Measurements from ENCODE around the gene ZC3H15.
"Not testable (repeated sequence)": the region's sequence is repeated elsewhere in the genome, so short reads cannot be mapped to it uniquely, and the experiment has no call there.

ZC3H15 gene

DNA sequence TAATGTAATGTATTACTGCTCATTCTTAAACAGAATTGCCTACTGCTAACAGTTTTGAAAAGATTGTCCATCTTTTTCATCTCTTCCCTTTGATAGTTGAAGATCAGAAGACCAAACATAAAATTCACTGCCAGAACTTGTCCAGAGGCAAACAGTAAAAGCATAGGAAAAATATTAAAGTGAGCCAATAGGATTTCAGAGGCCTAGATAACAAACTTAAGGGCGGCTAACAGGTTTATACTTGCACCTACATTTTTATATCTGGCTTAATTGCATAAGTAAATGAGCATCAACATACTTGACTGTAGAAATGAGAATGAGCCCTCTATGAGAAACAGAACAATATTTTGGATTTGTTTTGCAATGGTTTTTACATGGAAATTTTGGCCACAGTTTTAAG is 30.3 kb downstream of the ZC3H15 start:
- H3K4me3 ChIP-seq (ENCODE audit: low read depth, low read length): no peak overlapping the region
- in situ Hi-C loops (cut with HindIII; ENCODE audit: low sequenced_read_pairs): no loop called here
- TF ChIP-seq, protein P1, sequence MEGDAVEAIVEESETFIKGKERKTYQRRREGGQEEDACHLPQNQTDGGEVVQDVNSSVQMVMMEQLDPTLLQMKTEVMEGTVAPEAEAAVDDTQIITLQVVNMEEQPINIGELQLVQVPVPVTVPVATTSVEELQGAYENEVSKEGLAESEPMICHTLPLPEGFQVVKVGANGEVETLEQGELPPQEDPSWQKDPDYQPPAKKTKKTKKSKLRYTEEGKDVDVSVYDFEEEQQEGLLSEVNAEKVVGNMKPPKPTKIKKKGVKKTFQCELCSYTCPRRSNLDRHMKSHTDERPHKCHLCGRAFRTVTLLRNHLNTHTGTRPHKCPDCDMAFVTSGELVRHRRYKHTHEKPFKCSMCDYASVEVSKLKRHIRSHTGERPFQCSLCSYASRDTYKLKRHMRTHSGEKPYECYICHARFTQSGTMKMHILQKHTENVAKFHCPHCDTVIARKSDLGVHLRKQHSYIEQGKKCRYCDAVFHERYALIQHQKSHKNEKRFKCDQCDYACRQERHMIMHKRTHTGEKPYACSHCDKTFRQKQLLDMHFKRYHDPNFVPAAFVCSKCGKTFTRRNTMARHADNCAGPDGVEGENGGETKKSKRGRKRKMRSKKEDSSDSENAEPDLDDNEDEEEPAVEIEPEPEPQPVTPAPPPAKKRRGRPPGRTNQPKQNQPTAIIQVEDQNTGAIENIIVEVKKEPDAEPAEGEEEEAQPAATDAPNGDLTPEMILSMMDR (IDR thresholded peaks at IDR 0.05; ENCODE audit: low read depth, low read length): no peak
- DNase-seq (ENCODE audit: low read depth, low spot score): no peak

DNA sequence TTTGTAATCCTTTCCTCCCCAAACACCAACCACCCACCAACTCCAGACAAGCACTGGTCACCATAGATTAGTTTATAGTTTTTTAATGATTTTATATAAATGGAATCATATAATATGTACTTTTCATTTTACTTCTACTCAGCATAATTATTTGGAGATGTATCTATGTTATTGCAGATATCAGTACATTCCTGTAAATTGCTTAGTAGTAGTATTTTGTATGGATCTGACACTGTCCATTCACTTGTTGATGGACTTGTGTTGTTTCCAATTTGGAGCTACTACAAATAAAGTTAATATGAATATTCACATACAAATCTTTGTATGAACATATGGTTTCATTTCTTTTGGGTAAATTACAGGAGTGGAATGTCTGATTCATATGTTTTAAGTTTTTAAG is 31.0 kb downstream of the ZC3H15 start:
- TF ChIP-seq, protein P1 (IDR thresholded peaks at IDR 0.05; ENCODE audit: low read depth, low read length): no peak
- no peak overlapping the region for H3K4me3 ChIP-seq (ENCODE audit: low read depth, low read length)
- in situ Hi-C loops (cut with HindIII; ENCODE audit: low sequenced_read_pairs): no loop called here
- DNase-seq (ENCODE audit: low read depth, low spot score): no peak

DNA sequence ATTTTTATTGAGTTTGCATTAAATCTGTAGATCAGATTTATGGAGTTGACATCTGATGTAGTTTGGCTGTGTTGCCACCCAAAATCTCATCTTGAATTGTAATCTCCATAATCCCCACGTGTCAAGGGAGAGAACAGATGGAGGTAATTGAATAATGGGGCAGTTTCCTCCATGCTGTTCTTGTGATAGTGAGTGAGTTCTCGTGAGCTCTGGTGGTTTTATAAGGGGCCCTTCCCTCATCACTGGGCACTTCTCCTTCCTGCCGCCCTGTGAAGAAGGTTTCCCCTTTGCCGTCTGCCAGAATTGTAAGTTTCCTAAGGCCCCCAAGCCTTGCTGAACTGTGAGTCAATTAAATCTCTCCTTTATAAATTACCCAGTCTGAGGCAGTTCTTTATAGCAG is 32.2 kb downstream of the ZC3H15 start:
- TF ChIP-seq, protein P1 (IDR thresholded peaks at IDR 0.05; ENCODE audit: low read depth, low read length): no peak
- in situ Hi-C loops (cut with HindIII; ENCODE audit: low sequenced_read_pairs): no loop called here
- H3K4me3 ChIP-seq (ENCODE audit: low read depth, low read length): no peak overlapping the region

DNA sequence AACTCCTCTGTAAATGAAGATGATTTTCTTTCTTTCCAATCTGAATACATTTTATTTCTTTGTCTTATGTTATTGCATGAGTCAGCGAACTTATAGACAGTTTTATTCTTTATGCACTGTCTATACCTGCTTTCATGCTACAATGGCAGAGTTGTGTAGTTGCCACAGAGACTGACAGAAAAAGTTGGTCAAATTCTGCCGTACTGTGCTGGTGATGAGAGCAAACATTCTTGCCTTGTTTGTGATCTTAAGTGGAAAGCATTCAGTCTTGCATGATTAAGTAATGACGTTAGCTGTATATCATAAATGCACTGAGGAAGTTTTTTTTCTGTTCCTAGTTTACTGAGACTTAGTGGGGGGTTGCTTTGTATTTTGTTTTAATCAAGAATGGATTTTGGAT is 32.9 kb downstream of the ZC3H15 start:
- TF ChIP-seq, protein P1 (IDR thresholded peaks at IDR 0.05; ENCODE audit: low read depth, low read length): no peak
- in situ Hi-C loops (cut with HindIII; ENCODE audit: low sequenced_read_pairs): no loop called here
- no peak overlapping the region for H3K4me3 ChIP-seq (ENCODE audit: low read depth, low read length)
- DNase-seq (ENCODE audit: low read depth, low spot score): peak; percentile 43

More for the DNA sequence above, 32.2 kb downstream of the ZC3H15 start:
- DNase-seq (ENCODE audit: low read depth, low spot score): no peak

DNA sequence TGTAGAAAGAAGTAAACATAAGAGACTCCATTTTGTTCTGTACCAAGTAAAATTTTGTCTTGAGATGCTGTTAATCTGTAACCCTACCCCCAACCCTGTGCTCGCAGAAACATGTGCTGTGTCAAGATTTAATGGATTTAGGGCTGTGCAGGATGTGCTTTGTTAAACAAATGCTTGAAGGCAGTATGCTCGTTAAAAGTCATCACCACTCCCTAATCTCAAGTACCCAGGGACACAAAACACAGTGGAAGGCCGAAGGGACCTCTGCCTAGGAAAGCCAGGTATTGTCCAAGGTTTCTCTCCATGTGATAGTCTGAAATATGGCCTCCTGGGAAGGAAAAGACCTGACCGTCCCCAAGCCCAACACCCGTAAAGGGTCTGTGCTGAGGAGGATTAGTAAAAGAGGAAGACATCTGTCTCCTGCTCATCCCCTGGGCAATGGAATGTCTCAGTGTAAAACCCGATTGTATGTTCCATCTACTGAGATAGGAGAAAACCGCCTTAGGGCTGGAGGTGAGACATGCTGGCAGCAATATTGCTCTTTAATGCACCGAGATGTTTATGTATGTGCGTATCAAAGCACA is 35.6 kb downstream of the ZC3H15 start:
- DNase-seq (ENCODE audit: low read depth, low spot score); H3K4me3 ChIP-seq (ENCODE audit: low read depth, low read length); in situ Hi-C loops (cut with HindIII; ENCODE audit: low sequenced_read_pairs): not testable (repeated sequence)

DNA sequence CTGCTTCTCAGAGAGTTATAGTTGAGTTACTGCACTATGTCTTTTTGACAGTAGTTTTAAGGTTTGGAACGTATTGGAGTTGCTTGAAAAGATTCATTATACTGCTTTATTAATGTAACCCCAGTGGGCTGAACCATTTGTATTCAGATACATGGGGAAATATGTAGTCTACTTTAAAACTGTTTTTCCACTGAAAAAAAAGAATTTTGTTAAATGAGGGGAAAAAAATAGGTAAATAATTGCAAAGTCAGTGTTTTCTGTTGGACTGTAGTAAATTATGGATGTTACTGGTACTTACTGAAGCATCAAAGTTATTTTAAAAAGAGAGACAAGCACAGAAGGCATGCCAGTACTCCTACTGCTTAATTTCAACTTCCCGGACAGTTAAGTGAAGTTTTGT is 36.4 kb downstream of the ZC3H15 start:
- TF ChIP-seq, protein P1 (IDR thresholded peaks at IDR 0.05; ENCODE audit: low read depth, low read length): no peak
- DNase-seq (ENCODE audit: low read depth, low spot score): no peak

DNA sequence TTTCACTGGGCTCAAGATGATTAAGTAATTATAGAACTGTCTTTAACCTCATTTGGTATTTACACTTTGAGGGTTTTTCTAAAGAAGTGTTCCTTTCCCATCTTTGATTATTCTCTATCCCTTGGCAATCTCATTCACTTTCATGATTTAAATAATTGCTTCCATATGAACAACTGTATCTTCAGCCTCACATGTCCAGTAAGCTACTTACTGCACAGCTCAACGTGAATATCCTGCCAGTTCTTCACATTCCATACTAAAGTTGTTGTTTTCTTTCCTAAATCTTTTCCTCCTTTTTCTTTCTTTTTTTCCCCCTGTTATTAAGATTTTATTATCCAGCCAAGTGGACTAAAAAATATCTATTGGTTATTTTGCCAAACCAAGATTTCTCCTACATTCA is 37.7 kb downstream of the ZC3H15 start:
- TF ChIP-seq, protein P1 (IDR thresholded peaks at IDR 0.05; ENCODE audit: low read depth, low read length): no peak
- DNase-seq (ENCODE audit: low read depth, low spot score): peak; percentile 9
- in situ Hi-C loops (cut with HindIII; ENCODE audit: low sequenced_read_pairs): no loop called here
- no peak overlapping the region for H3K4me3 ChIP-seq (ENCODE audit: low read depth, low read length)

More for the DNA sequence above, 36.4 kb downstream of the ZC3H15 start:
- in situ Hi-C loops (cut with HindIII; ENCODE audit: low sequenced_read_pairs): no loop called here
- H3K4me3 ChIP-seq (ENCODE audit: low read depth, low read length): no peak overlapping the region

All from astrocyte of the spinal cord (primary cell).